Neural progenitor cell (in vitro differentiated cells): ENCODE results near the gene KIRREL3. TPM values are rescaled to one million over a fixed set of nuclear protein-coding genes. Genes with fewer than 3 reads are reported as not detected.
A peak's percentile ranks its signal among the peaks of the same experiment; 100 is the strongest.

Experiments
- DNase-seq: peaks from one replicate; pipeline ENCODE4 v3.0.0-alpha.2; 2016; ENCODE audit warnings: low spot score
- H2AFZ ChIP-seq: fragments of 200-600 bp; sonication (generic); replicated peaks from 2 replicates; pipeline ENCODE4 v1.6.1; 2016; ENCODE audit warnings: antibody characterized with exemption
- H3F3A ChIP-seq: fragments of 200-600 bp; sonication (generic); 2 replicates; pipeline ENCODE4 v1.6.1; 2016; ENCODE audit warnings: antibody characterized with exemption, low read depth
- H3K27ac ChIP-seq: fragments of 200-600 bp; sonication (generic); 2 replicates; pipeline ENCODE4 v1.5.1; 2016; ENCODE audit warnings: mild to moderate bottlenecking
- H3K27me3 ChIP-seq: fragments of 200-600 bp; sonication (generic); 2 replicates; pipeline ENCODE4 v1.6.1; 2016; ENCODE audit warnings: mild to moderate bottlenecking, moderate library complexity
- H3K36me3 ChIP-seq: fragments of 200-600 bp; sonication (generic); 2 replicates; pipeline ENCODE4 v1.5.1; 2016
- H3K4me1 ChIP-seq: fragments of 200-600 bp; sonication (generic); 2 replicates; pipeline ENCODE4 v1.6.1; 2016; ENCODE audit warnings: mixed run types
- H3K4me2 ChIP-seq: fragments of 200-600 bp; sonication (generic); 2 replicates; pipeline ENCODE4 v1.6.1; 2016
- H3K4me3 ChIP-seq: fragments of 200-600 bp; sonication (generic); 2 replicates; pipeline ENCODE4 v1.5.1; 2016
- H3K79me2 ChIP-seq: fragments of 200-600 bp; sonication (generic); 2 replicates; pipeline ENCODE4 v1.6.1; 2016; ENCODE audit warnings: low read depth
- H3K9ac ChIP-seq: fragments of 200-600 bp; sonication (generic); 2 replicates; pipeline ENCODE4 v1.6.1; 2016
- H3K9me3 ChIP-seq: fragments of 200-600 bp; sonication (generic); 2 replicates; pipeline ENCODE4 v1.5.1; 2016; ENCODE audit warnings: low read depth
- H4K20me1 ChIP-seq: fragments of 200-600 bp; sonication (generic); 2 replicates; pipeline ENCODE4 v1.6.1; 2016; ENCODE audit warnings: low read depth
- H3K27ac Mint-ChIP-seq: 3 replicates; pipeline ENCODE4 v1.8.0; 2021; ENCODE audit warnings: mixed read lengths
- H3K27me3 Mint-ChIP-seq: 2 replicates; pipeline ENCODE4 v1.8.0; 2022; ENCODE audit warnings: low read depth, mild to moderate bottlenecking, inconsistent platforms, moderate library complexity, mixed read lengths; ENCODE audit not compliant: insufficient read depth
- H3K36me3 Mint-ChIP-seq: 3 replicates; pipeline ENCODE4 v1.8.0; 2021; ENCODE audit warnings: mixed read lengths
- H3K4me1 Mint-ChIP-seq: 3 replicates; pipeline ENCODE4 v1.8.0; 2021; ENCODE audit warnings: mixed read lengths
- H3K4me3 Mint-ChIP-seq: 3 replicates; pipeline ENCODE4 v1.8.0; 2021; ENCODE audit warnings: mild to moderate bottlenecking, moderate library complexity, mixed read lengths
- H3K9me3 Mint-ChIP-seq: 3 replicates; pipeline ENCODE4 v1.8.0; 2020; ENCODE audit warnings: mixed read lengths
- EZH2 ChIP-seq: fragments of 200-600 bp; sonication (generic); IDR thresholded peaks from 2 replicates; pipeline ENCODE4 v1.6.1; 2017; ENCODE audit warnings: antibody characterized with exemption, mild to moderate bottlenecking, moderate library complexity
- EZH2phosphoT487 ChIP-seq: fragments of 200-600 bp; sonication (generic); IDR thresholded peaks from 2 replicates; pipeline ENCODE4 v1.6.1; 2017; ENCODE audit warnings: antibody characterized with exemption
- total RNA-seq: library from RNA; depleted of rRNA; stranded (reverse); fragments of >200 nt; gene quantifications from 2 replicates; pipeline ENCODE4 v1.2.3, GENCODE V29; 2015; ENCODE audit warnings: low replicate concordance
- TF ChIP-seq, protein P1 (sequence below): fragments of 200-600 bp; sonication (generic); IDR thresholded peaks from 2 replicates; pipeline ENCODE4 v1.5.1; 2017; ENCODE audit warnings: antibody characterized with exemption, mild to moderate bottlenecking

KIRREL3 gene
- total RNA-seq, 1 donor from 2014 or later = 1.1 TPM

GRCh38 chr11:126924376-126925040, 76.1 kb downstream of the KIRREL3 start:
- Histone ChIP-seq H3K9me3 (no peaks in the 10 kb centered on the region), H3K36me3 (no peaks in the 10 kb centered on the region), H3K4me3 (no peak overlapping the region), H3K27me3 (no peaks in the 10 kb centered on the region), H4K20me1 (no peaks in the 10 kb centered on the region), H2AFZ (no peak overlapping the region), H3K4me2 (no peak overlapping the region), H3F3A (no peaks in the 10 kb centered on the region), H3K4me1 (peaks cover 2% of the 10 kb centered on the region), H3K9ac (no peak overlapping the region), H3K27ac (no peak overlapping the region), H3K79me2 (no peaks in the 10 kb centered on the region)
- Mint-ChIP-seq H3K27ac (no peak overlapping the region), H3K4me1 (peaks cover 9% of the 10 kb centered on the region), H3K4me3 (no peak overlapping the region), H3K36me3 (no peaks in the 10 kb centered on the region), H3K9me3 (peaks cover 5% of the 10 kb centered on the region), H3K27me3 (peaks cover 4% of the 10 kb centered on the region)
- TF ChIP-seq, protein P1, sequence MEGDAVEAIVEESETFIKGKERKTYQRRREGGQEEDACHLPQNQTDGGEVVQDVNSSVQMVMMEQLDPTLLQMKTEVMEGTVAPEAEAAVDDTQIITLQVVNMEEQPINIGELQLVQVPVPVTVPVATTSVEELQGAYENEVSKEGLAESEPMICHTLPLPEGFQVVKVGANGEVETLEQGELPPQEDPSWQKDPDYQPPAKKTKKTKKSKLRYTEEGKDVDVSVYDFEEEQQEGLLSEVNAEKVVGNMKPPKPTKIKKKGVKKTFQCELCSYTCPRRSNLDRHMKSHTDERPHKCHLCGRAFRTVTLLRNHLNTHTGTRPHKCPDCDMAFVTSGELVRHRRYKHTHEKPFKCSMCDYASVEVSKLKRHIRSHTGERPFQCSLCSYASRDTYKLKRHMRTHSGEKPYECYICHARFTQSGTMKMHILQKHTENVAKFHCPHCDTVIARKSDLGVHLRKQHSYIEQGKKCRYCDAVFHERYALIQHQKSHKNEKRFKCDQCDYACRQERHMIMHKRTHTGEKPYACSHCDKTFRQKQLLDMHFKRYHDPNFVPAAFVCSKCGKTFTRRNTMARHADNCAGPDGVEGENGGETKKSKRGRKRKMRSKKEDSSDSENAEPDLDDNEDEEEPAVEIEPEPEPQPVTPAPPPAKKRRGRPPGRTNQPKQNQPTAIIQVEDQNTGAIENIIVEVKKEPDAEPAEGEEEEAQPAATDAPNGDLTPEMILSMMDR = no peak
- no peak for TF ChIP-seq EZH2phosphoT487
- no peak for DNase-seq

DNA sequence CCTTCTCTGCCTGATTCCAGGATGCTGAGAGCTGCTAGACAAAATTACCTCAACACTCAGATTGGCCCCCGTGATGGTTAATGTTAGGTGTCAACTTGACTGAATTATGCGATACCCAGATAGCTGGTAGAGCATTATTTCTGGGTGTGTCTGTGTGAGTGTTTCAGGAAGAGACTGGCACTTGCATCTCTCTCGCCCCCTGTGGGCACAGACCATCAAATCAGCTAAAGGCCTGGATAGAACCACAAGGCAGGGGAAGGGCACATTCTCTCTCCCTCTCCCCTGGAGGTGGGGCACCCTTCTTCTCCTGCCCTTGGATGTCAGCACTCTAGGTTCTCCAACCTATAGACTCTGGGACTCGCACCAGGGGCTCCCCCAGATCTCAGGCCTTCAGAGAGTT, 79.7 kb downstream of the KIRREL3 start:
- H3K4me1 Mint-ChIP-seq = peaks cover 6% of the 10 kb centered on the region
- no peak for DNase-seq

DNA sequence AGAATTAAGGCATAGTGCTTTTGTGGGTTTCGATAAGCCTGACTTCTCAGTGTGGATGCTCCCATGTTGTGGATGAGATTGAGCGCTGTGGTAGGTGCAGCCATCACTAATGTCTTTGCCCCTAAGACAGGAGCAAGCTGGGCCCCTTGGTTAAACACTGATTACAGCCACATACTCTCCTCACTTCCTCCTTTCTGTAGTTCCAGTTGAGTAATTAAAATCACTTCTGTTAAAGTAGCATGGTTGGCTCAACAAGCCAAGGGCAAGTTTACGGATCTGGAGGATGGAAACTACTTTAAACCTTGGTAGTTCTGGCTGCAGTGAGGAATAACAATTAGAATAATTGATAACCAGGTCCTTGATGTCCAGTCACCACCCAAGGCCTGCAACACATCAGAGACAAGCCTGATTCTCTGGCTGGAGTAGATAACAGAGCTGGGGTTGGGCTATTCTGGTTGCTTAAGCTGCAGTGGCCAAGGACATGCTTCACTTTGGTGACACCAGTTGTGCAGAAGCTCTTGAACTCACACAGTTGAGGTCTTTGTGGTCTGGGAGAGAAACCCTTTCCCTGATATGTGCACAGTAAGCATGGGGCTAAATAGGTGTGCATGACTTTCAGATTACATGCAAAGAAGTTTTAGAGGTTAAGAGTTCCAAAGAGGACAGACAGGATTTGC, 81.3 kb downstream of the KIRREL3 start:
- no peak overlapping the region for H3K4me2 ChIP-seq
- Mint-ChIP-seq H3K27ac (no peak overlapping the region), H3K36me3 (no peaks in the 10 kb centered on the region), H3K4me1 (peaks cover 6% of the 10 kb centered on the region), H3K9me3 (peaks cover 5% of the 10 kb centered on the region), H3K27me3 (no peaks in the 10 kb centered on the region), H3K4me3 (no peak overlapping the region)
- no peaks in the 10 kb centered on the region for H3K79me2 ChIP-seq
- H3K4me1 ChIP-seq = no peaks in the 10 kb centered on the region
- H3K9me3 ChIP-seq = no peaks in the 10 kb centered on the region
- no peak overlapping the region for H3K4me3 ChIP-seq
- H3F3A ChIP-seq = no peaks in the 10 kb centered on the region
- TF ChIP-seq EZH2 = no peak
- TF ChIP-seq, protein P1 = no peak
- no peak for TF ChIP-seq EZH2phosphoT487
- no peak for DNase-seq
- no peak overlapping the region for H3K9ac ChIP-seq
- H3K36me3 ChIP-seq = no peaks in the 10 kb centered on the region
- no peaks in the 10 kb centered on the region for H3K27me3 ChIP-seq
- no peak overlapping the region for H3K27ac ChIP-seq
- H4K20me1 ChIP-seq = no peaks in the 10 kb centered on the region
- no peak overlapping the region for H2AFZ ChIP-seq

More for the DNA sequence above, 79.7 kb downstream of the KIRREL3 start:
- H3K27ac ChIP-seq = no peak overlapping the region
- H3K9ac ChIP-seq = no peak overlapping the region
- no peaks in the 10 kb centered on the region for H3K79me2 ChIP-seq
- no peaks in the 10 kb centered on the region for H3K36me3 ChIP-seq
- no peak overlapping the region for H2AFZ ChIP-seq
- no peak overlapping the region for H3K27ac Mint-ChIP-seq
- H3K9me3 Mint-ChIP-seq = peaks cover 5% of the 10 kb centered on the region
- no peak overlapping the region for H3K4me3 ChIP-seq
- no peaks in the 10 kb centered on the region for H4K20me1 ChIP-seq
- H3K4me2 ChIP-seq = no peak overlapping the region
- H3F3A ChIP-seq = no peaks in the 10 kb centered on the region
- no peak overlapping the region for H3K4me3 Mint-ChIP-seq
- H3K27me3 ChIP-seq = no peaks in the 10 kb centered on the region
- no peaks in the 10 kb centered on the region for H3K4me1 ChIP-seq
- no peaks in the 10 kb centered on the region for H3K9me3 ChIP-seq
- TF ChIP-seq, protein P1 = peak; percentile 32
- TF ChIP-seq EZH2 (no peak), EZH2phosphoT487 (no peak)
- no peaks in the 10 kb centered on the region for H3K27me3 Mint-ChIP-seq
- H3K36me3 Mint-ChIP-seq = no peaks in the 10 kb centered on the region
